ENCODE data around the gene BIRC7. TPM values are rescaled to one million over a fixed set of nuclear protein-coding genes. Genes with fewer than 3 reads are reported as not detected.

The BIRC7 gene, protein sequence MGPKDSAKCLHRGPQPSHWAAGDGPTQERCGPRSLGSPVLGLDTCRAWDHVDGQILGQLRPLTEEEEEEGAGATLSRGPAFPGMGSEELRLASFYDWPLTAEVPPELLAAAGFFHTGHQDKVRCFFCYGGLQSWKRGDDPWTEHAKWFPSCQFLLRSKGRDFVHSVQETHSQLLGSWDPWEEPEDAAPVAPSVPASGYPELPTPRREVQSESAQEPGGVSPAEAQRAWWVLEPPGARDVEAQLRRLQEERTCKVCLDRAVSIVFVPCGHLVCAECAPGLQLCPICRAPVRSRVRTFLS
- not detected in 2 replicates for total RNA-seq

DNA sequence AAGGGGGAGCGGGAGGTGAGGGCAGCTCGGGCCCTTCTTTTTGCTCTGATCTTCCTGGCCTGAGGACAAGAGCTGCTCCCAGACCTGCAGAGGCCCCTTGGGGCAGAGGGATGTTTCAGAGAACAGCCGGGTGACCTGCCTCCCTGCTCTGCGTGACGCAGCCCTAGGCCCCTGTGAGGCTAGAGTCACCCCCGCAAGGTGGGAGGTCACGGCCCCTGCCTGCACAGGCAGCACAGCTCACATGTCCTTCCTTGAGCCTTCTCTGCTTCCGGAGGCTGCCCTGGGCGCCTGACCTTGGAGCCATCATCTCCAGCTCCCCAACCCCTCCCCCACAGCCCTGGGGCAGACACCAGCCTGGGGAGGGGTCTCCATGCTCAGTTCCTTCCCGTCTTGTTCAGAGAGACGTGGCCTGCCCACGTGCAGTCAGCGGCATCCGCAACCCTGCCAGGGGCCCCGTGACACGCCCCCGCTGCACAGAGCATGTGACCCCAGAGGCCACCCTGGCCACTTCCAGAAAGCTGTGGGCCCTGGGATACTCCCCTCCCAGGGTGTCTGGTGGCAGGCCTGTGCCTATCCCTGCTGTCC, at the start of gene BIRC7:
BIRC7 (plus strand) TSS at position 507 of the 585 bp plus-strand sequence. CDS start 192 bp downstream, outside the sequence.

DNA sequence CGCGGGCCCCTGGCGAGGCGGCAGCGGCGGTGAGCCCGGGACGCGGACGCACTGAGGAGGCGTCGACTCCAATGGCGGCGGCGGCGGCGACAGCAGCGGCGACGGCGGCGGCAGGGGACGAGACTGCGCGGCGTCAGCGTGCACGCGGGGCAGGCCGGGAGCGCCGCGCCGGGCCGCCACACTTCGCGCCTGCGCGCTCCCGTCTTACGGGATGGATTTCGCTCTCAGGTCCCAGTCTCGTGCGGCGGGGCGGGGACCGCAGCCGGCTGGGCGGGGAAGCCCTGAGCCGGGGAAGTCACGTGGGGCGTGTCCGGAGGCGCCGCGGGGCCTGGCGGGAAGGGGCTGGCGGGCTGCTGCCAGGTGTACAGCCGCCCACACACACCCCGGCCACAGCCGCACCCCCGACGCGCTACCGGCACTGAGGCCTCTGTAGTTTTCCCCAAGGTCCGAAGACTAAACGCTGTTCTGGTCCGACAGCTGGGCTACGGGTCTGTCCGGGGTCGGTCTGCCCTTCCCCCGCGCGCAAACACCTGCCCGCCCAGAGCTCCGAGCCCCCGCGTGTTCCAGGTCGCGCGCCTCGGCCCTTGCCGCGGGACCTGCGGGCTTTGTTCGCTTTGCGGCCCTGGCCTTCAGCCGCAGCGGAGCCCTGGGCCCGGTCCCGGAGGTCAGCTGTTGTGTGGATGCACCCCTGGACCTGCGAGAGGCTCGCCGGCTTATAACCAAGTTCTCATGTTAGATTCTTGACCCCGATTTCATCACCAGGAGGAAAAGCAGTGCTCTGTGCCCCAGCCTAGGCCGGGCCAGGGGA, 19.5 kb upstream of the BIRC7 start, which contains the start of gene YTHDF1:
YTHDF1 (minus strand) TSS at position 91 of the 808 bp plus-strand sequence. CDS start 239 bp downstream, outside the sequence.

DNA sequence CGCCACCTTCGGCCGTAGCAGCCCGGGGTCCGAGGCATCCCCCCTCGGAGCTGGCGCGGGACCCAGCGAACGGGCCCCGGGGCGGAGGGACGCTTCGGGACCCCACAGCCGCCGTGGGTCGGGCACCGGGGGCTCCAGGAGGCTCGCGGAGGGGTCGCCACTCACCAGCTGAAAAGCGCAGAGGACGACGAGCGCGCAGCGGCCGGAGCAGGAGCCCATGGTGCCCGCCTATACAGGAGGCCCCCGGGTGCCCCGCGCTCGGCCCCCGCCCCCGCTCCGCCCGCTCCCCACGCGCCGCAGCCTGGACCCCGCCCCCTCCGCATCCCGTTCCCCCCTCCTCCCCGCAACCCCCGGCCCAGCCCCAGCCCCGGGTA, 18.5 kb downstream of the BIRC7 start, which contains the start of gene NKAIN4:
NKAIN4 (minus strand) TSS at position 232 of the 374 bp plus-strand sequence; CDS start at position 219, 13 bp downstream.

DNA sequence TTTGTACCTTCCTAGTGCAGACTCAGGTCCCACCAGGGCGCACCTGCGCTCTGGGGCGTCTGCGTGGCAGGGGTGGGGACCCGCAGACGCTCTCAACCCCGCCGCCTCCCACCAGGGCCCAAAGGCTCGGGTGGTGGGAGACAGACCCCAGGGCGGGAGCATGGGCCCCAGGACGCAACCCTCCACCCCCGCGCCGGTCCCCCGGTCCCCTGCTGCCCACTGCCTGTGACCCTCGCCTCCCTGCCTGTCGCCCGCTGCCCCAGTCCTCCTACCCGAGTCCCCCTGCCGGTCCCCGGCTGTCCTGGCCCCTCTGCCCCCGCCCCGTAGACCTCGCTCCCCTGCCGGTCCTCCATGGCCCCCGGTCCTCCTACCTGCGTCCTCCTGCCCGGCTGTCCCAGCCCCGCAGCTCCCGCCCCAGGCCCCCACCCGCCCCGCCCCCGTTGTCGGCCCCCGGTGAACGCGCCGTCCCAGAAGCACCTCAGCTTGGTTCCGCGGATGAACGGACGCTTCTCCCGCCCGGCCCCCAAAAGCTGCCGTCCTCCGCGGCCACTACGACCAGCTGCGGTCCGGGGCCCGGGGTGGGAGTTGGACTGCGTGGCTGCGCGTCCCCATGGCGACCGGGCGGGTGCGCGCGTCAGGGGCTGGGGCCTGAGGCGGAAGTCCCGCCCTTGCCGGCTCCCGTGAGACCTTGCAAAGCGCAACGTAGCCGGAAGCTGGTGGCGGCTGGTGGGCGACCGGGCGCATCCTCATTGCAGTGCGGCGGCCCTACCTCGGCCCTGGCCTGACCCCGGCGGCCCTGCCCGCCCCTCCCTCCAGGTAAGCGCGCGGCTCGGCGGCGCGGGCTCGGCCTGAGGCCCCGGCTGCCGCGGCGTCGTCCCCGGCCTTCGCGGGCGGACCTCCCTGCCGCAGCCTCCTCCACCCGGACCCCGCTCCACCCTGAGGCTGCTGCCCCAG, 36.7 kb downstream of the BIRC7 start, which contains the start of gene ARFGAP1:
ARFGAP1 (plus strand) TSS at position 709 of the 954 bp plus-strand sequence. CDS start 2,768 bp downstream, outside the sequence.

Other genes with a start within 250 kb of the BIRC7 start
- gene BHLHE23, start 228.9 kb upstream of the BIRC7 start, total RNA-seq, result not detected in 2 replicates
- 15.6 and 19.8 TPM in 2 replicates for gene YTHDF1, start 19.8 kb upstream of the BIRC7 start, total RNA-seq
- not detected in 2 replicates for gene NKAIN4, start 18.6 kb downstream of the BIRC7 start, total RNA-seq
- gene ARFGAP1, start 36.9 kb downstream of the BIRC7 start, total RNA-seq, result 108 and 118 TPM in 2 replicates
- not detected in 2 replicates for gene COL20A1, start 57.3 kb downstream of the BIRC7 start, total RNA-seq
- not detected in 2 replicates for gene CHRNA4, start 125.4 kb downstream of the BIRC7 start, total RNA-seq
- 1.4 TPM in 1 of 2 replicates, not detected in the other for gene KCNQ2, start 236.8 kb downstream of the BIRC7 start, total RNA-seq